ENCODE measurements around the gene MEF2D.

- TF ChIP-seq TAF1 (IDR thresholded peaks at IDR 0.05; ENCODE audit: low read depth): no peak
- no peak for TF ChIP-seq REST (IDR thresholded peaks at IDR 0.05; ENCODE audit: low read depth)
- no peak for TF ChIP-seq RAD21 (IDR thresholded peaks at IDR 0.05; ENCODE audit: low read depth)
- no peak for TF ChIP-seq EP300 (IDR thresholded peaks at IDR 0.05; ENCODE audit: borderline replicate concordance)
- TF ChIP-seq NFIC (IDR thresholded peaks at IDR 0.05): no peak
- no peak for TF ChIP-seq USF1 (IDR thresholded peaks at IDR 0.05)
- TF ChIP-seq TEAD4 (IDR thresholded peaks at IDR 0.05): no peak
Observed at GRCh38 chr1:156549390-156549789, 48.8 kb upstream of the MEF2D start.
